GM19193 (cell line): ENCODE measurements around the gene SCUBE2.

Experiments
- POLR2A ChIP-seq: IDR thresholded peaks from 4 replicates; pipeline ENCODE4 v1.6.1; 2011; ENCODE audit not compliant: insufficient read depth, insufficient read length; ENCODE audit errors: extremely low read depth

SCUBE2 gene

GRCh38 chr11:9091044-9091922 is at the start of gene SCUBE2:
Gene SCUBE2, minus strand, starts transcription at chr11:9091599. Its CDS starts 71 bp downstream, at chr11:9091528.
- no peak for TF ChIP-seq POLR2A

DNA sequence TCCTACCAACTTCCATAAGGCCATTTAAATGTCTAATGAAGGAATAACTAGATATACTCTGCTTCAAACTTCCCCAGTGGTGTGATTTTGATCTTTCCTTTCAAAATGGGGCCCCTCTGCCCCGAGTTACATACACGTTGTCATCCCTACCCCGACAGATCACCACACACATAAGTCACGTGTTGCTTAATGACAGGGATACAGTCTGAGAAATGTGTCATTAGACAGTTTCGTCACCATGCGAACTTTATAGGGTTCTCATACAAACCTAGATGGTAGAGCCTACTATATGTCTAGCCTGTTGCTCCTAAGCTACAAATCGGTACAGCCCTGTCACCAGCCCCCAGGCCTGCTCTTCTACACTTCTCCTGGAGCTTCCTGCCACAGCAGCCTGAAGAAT is 49.8 kb upstream of the SCUBE2 start:
- no peak for TF ChIP-seq POLR2A

DNA sequence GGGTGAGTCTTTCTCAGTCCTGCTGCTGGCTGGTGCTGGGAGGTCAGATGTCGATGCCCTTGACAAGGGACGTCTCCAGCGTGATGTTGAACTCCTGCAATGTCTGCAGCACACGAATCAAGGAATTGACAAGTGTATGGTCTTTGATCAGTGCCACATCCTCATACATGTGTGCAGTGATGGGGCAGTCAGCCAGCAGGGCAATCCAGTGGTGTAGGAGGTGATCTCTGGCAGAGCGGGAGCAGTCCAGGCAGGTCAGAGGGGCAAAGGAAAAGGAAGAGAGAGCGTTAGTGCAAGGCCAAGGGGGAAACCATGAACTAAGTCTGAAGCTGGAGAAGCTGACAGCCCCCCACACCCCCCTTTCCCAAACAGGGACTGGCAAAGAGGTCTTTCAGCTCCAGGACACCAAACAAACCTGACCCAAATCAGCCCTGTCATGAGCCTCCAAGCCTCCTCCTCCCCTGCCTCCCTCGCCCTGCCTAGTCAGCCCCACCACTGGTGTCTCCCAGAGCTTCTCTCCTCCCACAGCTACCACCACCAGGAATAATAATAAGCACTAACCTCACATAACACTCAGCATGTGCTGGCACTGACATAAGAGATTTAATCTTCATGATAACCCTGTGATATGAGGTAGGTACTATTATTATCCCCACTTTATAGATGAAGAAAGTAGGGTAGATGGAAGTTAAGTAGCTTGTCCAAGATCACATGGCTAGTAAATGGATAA is 48.4 kb upstream of the SCUBE2 start:
- TF ChIP-seq POLR2A = no peak

GRCh38 chr11:9138612-9139579 is 47.5 kb upstream of the SCUBE2 start:
- TF ChIP-seq POLR2A = no peak

GRCh38 chr11:9138133-9138453 is 46.7 kb upstream of the SCUBE2 start:
- no peak for TF ChIP-seq POLR2A

DNA sequence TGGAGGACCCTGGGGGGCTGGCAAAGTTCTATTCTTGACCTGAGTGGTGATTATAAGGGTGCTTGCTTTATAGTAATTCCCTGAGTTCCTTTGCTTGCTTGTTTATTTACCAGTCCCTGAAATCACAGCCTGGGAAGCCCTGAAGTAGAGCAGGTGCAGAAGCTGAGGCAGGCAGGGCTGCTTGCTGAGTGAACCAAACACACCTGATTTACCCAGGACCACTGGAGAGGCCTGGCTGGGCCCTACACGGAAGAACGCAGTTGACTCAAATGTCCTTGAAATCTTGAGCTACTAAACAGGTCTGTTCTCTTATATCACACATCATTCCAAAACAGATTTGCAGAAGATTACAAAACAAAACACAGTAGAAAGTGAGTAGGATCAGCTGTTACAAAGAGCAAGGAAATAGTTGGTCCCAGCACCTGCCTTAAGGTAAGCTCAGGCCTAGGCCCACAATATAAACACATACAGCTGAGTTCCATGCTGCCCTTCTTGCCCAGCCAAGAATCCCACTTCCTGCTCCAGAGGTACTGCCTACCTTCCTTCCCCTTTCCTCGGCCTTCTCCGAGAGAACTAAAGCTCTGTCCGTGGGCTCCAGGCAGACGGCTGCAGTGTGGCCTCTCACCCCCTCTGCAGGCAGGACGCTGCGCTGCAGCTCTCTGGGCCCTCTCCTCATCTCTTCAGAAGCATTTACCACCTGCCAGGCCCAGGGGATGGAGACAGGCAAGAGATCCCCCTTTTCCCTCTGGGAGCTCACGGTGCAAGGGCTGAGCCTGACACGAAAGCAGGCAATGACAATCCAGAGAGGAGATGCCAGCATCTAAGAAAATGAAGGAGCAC is 46.1 kb upstream of the SCUBE2 start:
- TF ChIP-seq POLR2A = no peak

DNA sequence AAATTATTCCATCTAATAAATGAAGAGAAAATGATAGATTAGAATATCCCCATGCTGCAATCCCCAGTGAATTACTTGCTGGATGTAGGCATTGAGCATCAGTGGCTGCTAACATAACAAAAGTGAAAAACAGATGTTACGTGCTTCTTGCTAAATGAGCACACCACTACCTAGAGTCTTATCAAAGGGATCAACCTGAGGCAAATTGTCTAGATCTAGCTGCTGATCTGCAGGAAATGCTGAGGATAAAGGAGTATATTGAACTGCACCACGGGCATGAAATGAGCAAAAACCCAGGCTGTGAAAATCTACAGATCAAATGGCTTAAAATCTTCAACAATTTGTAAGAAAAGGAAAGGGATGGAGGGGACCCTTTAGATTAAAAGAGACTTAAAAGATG is 45.3 kb upstream of the SCUBE2 start:
- TF ChIP-seq POLR2A = no peak

DNA sequence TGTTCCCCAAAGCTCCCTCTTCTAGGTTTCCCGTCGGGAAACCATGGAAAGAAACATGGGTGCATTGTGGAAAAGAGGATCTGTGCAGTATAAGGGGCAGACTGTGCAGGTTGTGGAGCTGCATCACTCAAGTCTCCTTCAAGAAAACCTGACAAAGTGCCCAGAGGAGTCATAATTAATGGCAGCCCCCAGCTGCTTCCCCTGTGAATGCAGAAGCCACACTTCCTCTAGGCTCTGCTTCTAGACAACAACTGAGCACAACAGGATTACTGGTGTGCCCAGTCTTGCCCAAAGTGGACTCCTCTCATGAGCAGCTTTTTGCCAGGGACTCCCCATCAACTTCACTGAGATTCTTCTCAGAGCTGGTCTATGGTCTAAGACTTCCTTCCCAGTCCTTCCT is 42.6 kb upstream of the SCUBE2 start:
- TF ChIP-seq POLR2A = no peak

GRCh38 chr11:9132203-9132878 is 40.9 kb upstream of the SCUBE2 start:
- TF ChIP-seq POLR2A = no peak

- no peak for TF ChIP-seq POLR2A
Measured at GRCh38 chr11:9130297-9130696, 38.9 kb upstream of the SCUBE2 start.

GRCh38 chr11:9126636-9127035 is 35.2 kb upstream of the SCUBE2 start:
- no peak for TF ChIP-seq POLR2A

DNA sequence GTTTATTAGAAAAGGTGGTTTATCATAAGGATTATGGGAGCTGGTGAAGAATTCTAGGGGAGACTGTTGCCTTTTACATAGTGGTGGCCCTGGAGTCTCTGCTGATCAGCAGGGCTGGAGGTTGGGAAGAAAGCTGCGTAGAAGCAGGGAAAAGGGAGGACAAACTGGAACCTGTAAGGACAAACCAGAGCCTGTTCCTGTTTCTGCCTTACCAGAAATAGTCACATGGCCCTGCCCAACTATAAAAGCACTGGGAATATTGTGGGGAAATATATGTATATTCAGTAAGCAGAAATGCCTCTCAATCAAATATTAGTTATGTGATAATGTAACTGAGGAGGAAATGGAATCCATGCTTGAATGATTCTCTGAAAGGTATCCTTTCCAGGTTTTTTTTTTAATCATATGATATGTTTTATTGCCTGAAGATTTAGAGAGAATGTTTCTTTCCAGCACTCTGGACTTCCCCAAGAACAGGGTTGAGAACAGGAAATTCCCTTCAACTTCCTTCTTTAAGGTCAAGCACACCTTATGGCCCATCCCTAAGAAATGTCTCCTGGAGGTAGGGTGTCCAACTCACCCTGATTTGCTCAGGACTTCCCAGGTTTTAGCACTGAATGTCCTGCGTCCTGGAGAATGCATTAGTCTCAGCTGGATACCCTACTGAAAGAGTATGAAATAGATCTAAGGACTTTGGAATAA is 33.9 kb upstream of the SCUBE2 start:
- TF ChIP-seq POLR2A = no peak
